SHP77 (cell line): ENCODE results near the gene FAM228B.
"Not testable (repeated sequence)": the region's sequence is repeated elsewhere in the genome, so short reads cannot be mapped to it uniquely, and the experiment has no call there.

ENCODE experiments used
- DNase-seq, 2 experiments: peaks; one replicate each; lab custom pipeline; 2025; lab: John Stamatoyannopoulos, UW

FAM228B gene

DNA sequence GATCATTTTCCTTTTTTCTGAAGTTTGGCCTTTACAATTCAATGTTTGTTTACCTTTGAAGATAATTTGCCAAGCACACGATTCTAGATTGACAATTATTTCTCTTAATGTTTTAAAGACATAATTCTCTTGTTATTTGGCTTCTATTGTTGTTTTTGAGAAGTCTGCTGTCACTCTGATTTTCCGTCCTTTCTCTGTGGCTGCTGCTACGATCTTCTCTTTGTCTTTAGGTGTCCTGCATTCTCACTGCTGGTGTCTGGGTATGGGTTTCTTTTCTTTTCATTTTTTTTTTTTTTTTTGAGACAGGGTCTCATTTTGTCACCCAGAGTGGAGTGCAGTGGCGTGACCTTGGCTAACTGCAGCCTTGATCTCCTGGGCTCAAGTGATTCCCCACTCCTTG lies 36.4 kb downstream of the FAM228B start:
- no peak for DNase-seq

DNA sequence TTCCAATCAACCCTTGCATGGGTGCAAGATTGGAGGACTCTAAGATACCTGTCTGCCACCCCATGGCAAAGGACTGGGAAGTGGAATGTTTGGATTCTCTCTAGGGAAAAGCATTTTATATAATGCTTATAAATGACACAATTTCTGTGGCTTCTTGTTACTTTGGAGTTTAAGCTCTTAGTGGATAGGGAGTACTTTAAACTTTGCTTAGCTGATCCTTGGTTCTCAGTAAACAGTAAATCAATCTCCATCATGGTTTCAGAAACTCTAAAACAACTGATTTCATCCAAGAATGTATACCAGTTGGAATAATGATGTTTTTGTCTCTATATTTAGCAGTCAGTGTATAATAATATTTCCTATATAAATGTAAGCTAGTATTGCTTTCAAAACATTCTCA lies 37.5 kb downstream of the FAM228B start:
- DNase-seq = no peak

DNA sequence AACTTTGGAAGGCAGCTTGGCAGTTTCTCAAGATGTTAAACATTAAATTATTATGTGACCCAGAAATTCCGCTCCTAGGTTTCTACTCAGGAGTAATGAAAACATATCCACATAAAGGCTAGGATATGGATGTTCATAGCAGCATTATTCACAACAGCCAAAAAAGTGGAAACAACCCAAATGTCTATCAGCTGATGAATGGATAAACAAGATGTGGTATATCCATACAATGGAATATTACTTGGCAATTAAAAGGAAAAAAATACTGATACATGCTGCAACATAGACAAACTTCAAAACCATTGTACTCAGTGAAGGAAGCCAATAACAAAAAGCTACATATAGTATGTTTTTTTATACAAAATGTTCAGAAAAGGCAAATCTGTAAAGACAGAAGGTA lies 39.2 kb downstream of the FAM228B start:
- DNase-seq = no peak

DNA sequence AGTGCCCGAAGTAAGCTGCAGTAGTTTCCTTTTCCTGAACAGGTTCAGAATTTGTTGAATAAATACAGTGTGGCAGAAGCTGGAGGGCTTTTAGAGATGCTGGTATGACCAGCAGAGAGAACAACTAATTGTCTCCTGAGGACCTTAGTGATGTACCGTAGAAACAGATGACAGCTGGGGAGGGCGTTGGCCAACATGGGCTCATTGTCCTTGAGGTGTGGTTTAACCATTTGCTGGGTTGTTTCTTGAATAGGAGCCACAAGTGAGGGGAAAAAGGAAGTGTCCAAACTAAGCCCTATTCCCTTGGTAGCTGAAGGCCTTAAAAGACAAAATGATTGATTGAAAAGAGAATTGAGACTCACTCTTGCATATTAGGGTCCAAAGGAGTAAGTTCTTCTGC lies 39.9 kb downstream of the FAM228B start:
- DNase-seq = no peak

DNA sequence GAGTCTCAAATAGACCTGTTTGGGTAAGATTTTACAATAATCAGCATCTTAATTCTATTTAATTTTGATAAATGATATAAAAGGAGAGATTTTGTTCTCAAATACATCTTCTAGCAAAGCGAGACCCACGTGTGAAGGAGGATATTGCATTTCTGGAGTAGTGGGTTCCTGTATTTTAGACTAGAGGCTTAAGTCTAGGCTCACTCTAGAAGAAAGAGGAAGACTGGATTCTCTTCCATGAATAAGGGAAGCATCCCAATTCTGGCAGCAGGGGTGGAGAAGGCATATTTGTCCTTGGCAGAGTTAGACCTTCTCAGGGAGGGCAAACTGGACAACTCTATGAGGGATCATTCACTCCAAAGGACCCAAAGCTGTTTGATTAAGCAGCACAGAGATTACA lies 40.3 kb downstream of the FAM228B start:
- no peak for DNase-seq

DNA sequence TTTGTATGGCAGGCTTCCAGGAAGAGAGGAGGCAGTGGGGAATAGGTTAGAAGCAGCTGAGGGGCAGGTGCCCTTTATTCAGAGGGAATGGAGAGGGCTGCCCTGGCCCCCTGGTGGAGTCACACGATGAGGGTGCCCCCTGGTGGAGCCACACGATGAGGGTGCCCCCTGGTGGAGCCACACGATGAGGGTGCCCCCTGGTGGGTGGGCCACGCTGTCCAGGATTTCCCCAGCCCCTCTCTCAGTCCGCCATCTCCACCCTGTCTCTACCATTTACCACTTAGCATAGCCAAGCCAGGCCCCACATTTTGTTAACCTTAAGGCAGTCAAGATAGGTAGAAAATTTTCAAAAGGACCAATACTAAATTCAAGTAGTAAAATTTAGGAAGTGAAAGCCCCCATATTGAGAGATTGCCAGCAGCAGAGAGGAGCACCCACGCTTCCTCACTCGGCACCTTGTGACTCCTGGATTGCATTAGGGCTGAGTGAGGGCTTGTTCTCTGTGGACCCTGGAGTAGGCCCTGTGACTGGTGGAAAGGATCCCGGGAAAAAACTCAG lies 41.2 kb downstream of the FAM228B start:
- DNase-seq = peak; percentile 3 to 12

DNA sequence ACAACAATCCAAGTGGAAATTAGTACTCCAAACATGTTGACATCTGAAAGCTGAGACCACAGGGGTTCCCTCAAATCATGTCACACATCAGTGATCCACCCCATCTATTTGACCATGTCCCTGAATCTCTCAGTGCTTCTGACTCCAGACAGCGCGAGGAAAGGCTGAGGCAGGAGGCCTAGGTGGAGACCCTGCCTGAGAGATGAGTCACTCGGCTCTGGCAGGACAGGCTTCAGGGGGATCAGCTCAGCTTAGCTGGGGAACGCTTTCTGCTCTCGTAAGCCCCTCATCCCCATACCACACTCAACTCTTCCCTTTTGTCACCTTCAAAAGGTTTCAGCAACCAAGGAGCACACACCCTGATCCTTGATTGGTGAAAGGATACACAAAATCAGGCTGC lies 45.8 kb downstream of the FAM228B start:
- DNase-seq = no peak

DNA sequence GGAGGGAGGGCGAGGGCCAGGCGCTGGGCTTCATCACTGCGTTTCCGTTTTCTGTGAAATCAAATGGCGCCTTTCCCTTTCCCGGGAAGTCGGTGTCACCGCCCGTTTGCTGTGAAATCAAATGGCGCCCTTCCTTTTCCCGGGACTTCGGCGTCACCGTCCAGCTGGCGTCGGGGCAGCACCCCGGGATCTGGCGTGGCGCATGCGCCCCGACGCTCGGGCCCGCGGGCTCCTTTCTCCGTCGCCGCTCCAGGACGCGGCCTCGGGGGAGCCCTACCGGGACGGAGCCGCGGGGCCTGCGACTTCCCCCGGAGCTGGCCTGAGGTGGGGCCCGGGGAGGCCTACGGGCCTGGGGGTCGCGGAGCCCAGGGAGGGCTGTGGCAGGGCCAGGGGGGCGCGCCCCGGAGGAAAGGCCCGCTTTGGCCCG lies 51.6 kb downstream of the FAM228B start, which contains the start of gene FAM228A:
Gene FAM228A (plus strand): TSS at position 203 of the 427 bp plus-strand sequence. CDS start 428 bp downstream, outside the sequence.
- no peak for DNase-seq

DNA sequence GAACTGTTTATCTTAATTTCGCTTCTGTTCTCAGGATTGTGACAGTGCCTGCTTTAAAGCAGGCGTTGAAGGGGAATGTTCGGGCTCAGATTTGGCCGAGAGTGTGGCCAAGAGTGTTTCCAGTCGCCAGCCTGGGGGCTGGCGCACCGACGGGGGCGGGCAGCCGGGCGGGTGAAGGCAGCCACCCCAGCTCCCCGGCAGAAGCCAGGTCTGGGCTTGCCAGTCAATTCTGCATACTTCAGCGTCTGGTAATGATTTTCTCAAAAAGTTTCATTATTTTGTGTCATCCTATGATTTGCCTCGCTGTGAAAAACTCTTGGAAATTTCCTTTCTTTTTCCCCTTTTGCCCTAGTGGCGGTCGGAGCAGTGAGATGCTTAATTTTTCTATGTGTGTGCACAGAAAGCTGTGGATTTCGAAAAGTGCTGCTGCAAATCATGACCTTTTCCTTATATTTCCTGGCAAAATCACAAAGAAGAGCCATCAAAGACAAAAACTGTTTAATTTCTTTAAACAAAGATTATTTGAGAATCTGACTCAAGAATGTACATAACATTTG lies 52.4 kb downstream of the FAM228B start:
- DNase-seq = no peak

DNA sequence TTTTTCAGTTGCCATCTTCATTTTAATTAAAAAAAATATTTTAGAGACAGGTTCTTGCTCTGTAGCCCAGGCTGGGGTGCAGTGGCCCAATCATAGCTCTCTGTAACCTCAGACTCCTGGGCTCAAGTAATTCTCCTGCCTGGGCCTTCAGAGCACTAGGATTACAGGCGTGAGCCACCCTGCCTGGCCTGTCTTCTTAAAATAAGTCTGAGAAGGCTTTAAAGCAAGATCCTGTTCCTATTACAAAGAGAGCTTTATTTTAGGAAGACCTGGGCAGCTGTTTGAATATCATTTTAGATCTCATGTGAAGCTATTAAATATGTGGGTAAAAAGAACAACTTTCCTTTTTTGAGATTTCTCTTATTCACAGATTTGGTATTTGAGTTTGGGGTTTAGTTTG lies 53.1 kb downstream of the FAM228B start:
- no peak for DNase-seq

DNA sequence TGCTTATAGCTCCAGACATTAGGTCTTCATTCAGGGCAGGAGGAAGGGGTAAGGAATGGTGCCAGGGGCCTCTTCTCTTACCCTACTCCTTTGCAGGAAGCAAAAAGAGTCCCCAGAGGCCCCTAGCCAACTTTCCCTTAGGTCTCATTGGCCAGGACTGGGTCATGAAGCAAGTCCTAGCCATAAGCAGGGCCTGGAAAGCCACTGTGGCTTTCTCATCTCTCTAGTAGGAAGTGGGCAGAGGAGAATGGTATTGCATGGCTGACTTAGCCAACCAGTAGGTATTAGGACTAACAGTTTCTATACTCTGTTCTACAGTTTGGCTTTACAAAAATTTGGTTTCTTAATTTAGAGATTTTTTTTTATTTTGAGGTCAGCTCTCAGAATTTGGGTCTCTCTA lies 56.4 kb downstream of the FAM228B start:
- DNase-seq = no peak

DNA sequence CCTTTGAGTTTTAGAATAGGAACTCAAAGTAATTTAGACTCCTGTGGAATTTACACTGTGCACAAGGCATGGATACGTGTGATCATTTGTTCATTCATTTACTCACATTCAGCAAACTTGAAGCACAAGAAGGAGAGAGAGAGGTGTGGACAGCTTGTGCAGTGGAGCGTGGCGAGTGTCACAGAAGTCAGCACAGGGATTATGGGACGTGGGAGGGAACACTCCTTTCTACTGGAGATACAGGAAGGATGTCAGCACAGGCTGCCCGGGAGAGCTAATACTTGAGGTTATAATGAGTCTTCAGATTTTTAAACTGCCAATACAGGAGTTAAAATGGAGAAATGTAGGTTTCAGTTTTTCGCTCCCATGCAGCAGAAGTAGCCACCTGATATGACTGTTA lies 58.6 kb downstream of the FAM228B start:
- DNase-seq = peak; percentile 0 to 13

DNA sequence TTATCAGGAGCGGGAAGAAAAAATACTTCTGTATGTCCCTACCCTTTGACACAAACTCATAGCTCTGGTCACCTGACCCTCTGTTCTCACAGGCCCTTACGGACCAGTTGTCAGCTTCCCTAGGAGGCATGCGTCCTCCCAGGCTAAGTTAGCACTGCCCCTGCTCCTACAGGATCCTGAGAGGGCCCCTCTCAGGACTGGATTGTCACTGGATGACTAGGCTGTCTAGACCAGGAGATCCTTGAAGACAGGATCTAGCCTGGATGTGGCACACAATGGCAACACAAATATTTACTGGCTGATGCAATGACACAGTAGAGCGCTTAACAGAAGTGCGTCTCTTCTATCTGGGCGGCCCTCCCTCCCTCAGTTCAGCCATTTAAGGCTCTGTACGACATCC lies 59.2 kb downstream of the FAM228B start:
- peak; percentile 37 to 53 for DNase-seq

DNA sequence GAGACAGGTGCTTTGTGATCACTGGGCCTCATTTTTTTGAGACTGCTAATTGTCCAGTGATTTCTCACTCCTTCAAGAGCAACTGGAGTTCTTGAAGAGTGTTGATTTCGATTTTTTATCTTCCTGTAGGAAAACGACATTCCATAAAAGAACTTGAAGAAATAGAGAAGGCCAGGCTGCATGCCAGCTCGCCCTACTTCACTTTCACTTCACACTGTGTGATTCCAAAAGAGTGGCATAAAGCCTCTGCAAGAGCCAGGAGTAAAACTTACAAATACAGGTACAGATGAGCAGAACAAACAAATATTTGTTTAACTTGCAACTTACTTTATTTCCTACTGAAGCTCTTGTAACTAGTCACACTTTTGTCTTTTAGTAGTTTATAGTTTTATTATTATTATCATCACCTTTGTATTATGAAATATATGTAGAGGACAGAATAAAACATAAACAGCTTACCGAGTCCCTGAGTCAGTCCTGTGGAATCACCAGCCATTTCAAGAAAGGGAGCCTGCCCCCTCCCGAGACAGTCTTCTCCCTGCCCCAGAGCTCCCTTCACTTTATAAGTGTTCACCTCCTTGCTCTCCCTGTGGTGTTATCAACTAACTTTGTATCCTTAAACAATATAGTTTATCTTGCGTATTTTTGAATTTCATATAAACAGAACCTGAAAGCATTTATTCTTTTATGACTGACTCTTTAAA lies 60.2 kb downstream of the FAM228B start:
- DNase-seq = no peak

DNA sequence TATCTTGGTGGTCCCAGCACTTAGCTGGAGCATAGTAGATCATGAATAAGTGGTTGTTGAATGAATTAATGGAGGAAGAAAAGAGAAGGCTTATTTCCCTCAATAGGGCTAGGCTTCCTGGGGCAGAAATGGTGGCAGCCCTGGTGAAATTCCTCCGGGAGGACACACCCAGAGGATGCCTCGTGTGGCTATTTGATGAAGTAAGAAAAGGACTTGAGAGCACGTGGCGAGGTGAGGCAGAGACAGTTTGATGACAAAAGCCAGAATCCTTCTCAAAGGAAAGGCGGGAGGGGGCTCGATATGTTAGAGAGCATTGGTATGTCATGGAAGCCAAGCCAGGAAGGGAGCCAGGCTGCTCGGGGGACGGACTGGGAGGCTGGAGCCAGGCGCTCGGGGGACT lies 66.3 kb downstream of the FAM228B start:
- DNase-seq = no peak

DNA sequence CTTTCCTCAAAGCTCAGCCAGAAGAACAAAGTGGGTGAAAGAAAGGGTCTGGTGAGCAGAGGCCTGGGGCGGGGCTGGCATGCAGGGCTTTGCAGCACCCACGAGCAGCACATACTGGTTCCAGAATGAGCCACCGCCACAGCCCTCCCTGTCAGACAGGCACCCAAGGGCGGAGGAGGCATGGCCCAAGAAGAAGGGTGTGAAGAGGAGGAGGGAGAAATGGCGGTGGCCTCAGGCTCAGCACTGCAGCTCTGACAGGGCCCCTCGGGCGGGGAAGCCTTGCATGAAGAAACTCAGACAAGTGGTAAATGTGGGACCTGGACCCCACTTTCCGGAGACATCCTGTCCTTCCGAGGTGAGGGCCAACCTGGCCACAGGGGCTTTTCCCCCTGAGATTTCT lies 67.2 kb downstream of the FAM228B start:
- DNase-seq = no peak

DNA sequence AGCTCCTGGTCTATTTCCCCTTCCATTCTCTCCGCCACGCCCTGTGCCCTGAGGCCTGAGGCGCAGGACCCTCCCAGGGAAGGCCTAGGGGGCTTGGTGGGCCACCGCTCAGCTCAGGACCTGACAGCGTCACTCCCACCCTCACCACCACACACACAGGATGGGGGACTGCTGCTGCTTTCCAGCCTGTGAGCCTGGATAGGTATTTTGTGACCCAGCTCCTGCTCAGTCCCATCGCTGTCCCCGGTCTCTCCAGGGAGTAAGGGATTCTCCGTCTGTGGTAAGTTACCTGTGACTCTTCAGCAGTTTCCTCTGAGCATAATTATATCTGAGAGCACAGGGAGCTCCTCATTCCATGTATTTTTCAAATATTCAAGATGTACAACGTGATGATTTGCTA lies 67.9 kb downstream of the FAM228B start:
- DNase-seq = no peak

DNA sequence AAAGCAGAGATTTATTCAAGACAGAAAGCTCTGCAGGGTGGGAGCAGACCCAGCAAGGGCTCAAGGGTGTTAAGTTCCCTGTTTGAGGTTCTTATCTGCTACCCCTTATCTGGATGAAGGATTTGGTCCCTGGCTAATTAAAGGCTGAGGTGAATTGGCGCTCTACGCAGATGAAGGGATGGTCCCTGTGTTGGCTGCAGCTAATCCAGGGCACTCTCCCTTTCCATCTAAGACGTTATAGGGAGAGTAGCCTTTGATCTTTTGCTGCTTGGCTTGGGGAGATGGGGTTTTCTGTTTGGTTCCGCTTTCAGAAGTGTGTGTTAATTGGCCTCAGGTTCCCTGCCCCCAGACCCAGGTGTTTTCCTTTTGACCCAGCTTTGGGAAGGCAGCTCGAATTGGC lies 68.6 kb downstream of the FAM228B start:
- no peak for DNase-seq

DNA sequence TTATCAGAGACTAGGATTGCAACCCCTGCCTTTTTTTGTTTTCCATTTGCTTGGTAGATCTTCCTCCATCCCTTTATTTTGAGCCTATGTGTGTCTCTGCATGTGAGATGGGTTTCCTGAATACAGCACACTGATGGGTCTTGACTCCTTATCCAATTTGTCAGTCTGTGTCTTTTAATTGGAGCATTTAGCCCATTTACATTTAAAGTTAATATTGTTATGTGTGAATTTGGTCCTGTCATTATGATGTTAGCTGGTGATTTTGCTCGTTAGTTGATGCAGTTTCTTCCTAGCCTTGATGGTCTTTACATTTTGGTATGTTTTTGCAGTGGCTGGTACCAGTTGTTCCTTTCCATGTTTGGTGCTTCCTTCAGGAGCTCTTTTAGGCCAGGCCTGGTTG lies 73.9 kb downstream of the FAM228B start:
- not testable (repeated sequence) for DNase-seq

DNA sequence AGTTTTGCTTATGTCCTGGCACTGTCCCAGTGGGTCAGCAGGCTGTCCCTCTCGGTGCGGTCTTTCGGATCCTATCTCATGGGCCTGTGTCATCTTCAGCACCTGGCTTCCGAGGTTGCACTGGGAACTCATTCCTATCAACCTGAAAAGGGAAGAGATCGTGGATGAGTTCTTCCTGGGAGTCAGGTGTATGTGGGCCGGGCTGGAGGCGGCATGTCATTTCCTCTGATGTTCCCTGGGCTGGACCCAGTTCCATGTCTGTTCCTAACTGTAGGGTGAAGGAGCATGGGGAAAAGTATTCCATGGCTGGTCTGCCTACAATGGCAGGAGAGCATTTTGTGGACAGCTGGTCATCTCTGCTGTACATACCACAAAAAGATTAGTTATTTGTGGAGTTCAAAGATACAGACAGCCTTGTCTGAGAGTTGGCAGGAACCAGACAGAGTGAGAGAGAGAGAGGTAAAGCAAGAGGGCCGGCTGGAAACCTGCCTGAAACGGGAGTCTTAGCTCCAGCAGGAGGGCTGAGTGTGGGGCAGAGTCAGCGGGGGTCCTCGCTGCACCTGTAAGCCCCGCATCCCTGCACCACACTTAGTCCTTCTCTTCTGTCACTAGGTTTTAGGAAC lies 76.8 kb downstream of the FAM228B start:
- DNase-seq = no peak

DNA sequence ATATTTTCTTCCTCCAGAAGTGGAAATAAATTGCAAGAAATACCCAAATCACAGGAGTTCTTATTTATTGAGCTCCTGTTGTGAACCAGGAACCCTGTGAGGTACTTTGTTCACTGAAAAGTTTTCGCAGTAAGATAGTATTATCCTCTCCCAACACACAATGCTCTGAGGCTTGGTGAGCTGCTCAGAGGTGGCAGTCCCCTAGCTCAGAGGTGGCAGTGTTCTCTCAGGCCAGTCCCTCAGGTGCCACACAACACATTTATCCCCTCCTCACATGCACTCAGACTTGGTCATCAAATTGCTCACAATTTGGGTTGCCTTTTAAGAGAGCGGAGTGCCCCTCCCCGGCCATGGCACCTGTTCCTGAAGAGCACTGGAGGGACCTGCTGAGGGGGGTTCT lies 77.5 kb downstream of the FAM228B start:
- DNase-seq = no peak

DNA sequence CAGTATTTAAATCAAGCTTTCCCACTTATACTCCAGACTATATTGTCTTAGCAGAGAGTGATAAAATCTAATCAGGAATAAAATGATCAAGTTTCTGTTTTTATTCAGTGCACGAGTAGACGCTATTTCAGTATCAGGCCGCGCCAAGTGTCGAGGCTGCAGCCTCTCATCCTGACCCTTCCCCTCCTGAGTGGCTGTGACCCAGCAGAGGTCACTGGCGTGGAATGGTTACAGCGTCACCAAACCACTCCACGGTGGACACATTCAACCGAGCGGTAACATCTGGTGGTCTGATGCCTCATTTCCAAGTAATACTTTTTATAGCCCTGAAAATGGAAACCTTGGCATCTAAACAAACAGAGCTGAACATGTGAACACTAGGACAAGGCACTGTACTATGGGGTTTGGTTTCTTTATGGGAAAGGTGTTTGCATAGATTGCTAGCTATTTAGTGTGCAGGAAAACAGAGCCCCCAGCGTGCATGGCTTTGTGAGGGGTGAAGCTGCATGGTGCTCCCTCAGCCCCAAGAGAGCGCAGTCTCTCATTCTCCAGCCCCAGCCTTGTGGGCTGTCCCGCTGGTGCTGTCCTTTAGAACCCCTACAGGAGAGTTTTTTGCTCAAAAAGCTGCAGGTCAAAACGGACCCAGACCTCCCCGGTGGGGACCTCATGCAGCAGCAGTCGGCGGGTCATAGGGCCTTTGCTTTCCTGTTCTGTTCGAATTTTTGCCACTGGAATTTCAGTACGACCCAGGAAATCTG lies 79.9 kb downstream of the FAM228B start:
- no peak for DNase-seq

DNA sequence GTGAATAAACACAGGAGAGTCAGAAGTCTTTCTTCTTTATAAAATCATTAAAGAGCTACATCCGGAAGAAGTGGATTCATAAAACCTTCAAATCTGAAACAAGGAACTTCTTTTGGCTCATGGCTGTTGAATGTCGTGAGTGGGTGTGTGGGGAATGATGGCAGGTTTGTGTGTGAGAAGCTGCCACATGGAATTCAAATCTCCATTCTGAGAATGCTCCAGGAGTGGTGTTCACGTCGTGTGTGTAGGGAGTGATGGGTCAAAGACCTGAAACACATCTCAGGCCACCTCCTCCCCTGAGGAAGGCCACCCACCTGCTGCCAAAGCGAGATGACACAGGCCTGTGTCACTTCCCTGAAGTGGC lies 80.5 kb downstream of the FAM228B start:
- no peak for DNase-seq
